HCT116 (cell line): ENCODE results near the gene LAGE3.

Experiments
- CEBPB ChIP-seq: IDR thresholded peaks from 2 replicates; pipeline ENCODE4 v1.6.1; 2012; ENCODE audit warnings: low read depth
- EGR1 ChIP-seq: IDR thresholded peaks from 2 replicates; pipeline ENCODE4 v1.6.1; 2012; ENCODE audit warnings: low read depth
- ELF1 ChIP-seq: IDR thresholded peaks from 2 replicates; pipeline ENCODE4 v1.6.1; 2012; ENCODE audit warnings: low read depth, borderline replicate concordance
- POLR2A ChIP-seq: IDR thresholded peaks from 2 replicates; pipeline ENCODE4 v1.7.0; 2011; ENCODE audit warnings: borderline replicate concordance; ENCODE audit not compliant: insufficient read depth, insufficient read length; ENCODE audit errors: extremely low read depth
- SIN3A ChIP-seq: IDR thresholded peaks from 2 replicates; pipeline ENCODE4 v1.6.1; 2012; ENCODE audit warnings: low read depth
- SP1 ChIP-seq: IDR thresholded peaks from 2 replicates; pipeline ENCODE4 v1.6.1; 2012; ENCODE audit warnings: low read depth
- TCF7L2 ChIP-seq: IDR thresholded peaks from 2 replicates; pipeline ENCODE4 v1.7.0; 2011; ENCODE audit warnings: borderline replicate concordance, inconsistent platforms; ENCODE audit not compliant: insufficient read depth, insufficient read length; ENCODE audit errors: extremely low read depth
- TF ChIP-seq, protein P1 (sequence below): IDR thresholded peaks from 2 replicates; pipeline ENCODE4 v1.6.1; 2012
- TF ChIP-seq, protein P2 (sequence below), 3 experiments: fragments of 200-600 bp in 1 of 3; sonication (generic) in 1 of 3; IDR thresholded peaks in 2 of 3; conservative IDR thresholded peaks in 1 of 3; 2 replicates each; pipeline ENCODE4 v1.5.1; 2012 to 2017; ENCODE audit warnings: low read depth in 2 of 3, low read length in 2 of 3, antibody characterized with exemption in 1 of 3, borderline replicate concordance in 1 of 3, control low read depth in 1 of 3, mild to moderate bottlenecking in 1 of 3, mixed read lengths in 1 of 3, mixed run types in 1 of 3, moderate library complexity in 1 of 3; ENCODE audit not compliant: insufficient read depth in 1 of 3

DNA sequence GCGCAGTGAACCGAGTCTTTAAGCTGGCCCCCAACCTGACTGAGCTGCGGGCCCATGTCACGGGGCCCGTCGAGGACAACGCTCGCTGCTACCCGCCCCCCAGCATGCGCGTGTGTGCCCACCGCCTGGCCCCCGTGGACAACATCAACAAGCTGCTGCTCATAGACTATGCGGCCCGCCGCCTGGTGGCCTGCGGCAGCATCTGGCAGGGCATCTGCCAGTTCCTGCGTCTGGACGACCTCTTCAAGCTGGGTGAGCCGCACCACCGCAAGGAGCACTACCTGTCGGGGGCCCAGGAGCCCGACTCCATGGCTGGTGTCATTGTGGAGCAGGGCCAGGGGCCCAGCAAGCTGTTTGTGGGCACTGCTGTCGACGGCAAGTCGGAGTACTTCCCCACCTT lies 18.8 kb downstream of the LAGE3 start:
- TF ChIP-seq, protein P1, sequence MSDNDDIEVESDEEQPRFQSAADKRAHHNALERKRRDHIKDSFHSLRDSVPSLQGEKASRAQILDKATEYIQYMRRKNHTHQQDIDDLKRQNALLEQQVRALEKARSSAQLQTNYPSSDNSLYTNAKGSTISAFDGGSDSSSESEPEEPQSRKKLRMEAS: no peak
- TF ChIP-seq POLR2A: no peak
- TF ChIP-seq, protein P2, sequence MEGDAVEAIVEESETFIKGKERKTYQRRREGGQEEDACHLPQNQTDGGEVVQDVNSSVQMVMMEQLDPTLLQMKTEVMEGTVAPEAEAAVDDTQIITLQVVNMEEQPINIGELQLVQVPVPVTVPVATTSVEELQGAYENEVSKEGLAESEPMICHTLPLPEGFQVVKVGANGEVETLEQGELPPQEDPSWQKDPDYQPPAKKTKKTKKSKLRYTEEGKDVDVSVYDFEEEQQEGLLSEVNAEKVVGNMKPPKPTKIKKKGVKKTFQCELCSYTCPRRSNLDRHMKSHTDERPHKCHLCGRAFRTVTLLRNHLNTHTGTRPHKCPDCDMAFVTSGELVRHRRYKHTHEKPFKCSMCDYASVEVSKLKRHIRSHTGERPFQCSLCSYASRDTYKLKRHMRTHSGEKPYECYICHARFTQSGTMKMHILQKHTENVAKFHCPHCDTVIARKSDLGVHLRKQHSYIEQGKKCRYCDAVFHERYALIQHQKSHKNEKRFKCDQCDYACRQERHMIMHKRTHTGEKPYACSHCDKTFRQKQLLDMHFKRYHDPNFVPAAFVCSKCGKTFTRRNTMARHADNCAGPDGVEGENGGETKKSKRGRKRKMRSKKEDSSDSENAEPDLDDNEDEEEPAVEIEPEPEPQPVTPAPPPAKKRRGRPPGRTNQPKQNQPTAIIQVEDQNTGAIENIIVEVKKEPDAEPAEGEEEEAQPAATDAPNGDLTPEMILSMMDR (IDR thresholded peaks at IDR 0.05 in 2 of 3, conservative IDR thresholded peaks at IDR 0.05 in 1 of 3; ENCODE audit: borderline replicate concordance in 1 of 3, insufficient read depth in 1 of 3, low read depth in 2 of 3, low read length in 2 of 3): no peak
- no peak for TF ChIP-seq CEBPB
- TF ChIP-seq TCF7L2: no peak
- no peak for TF ChIP-seq SP1
- no peak for TF ChIP-seq ELF1
- TF ChIP-seq EGR1: no peak
- no peak for TF ChIP-seq SIN3A
